ENCODE results near the gene CCND2.

CCND2 gene

GRCh38 chr12:4269279-4269991 lies 4.1 kb upstream of the CCND2 start:
- H3K4me2 ChIP-seq (ENCODE audit: low read depth, low read length, poor library complexity, severe bottlenecking) = peak overlapping the region; percentile 96
- H3K4me3 ChIP-seq (ENCODE audit: low read length, poor library complexity, severe bottlenecking) = peak overlapping the region; percentile 83
- H4K20me1 ChIP-seq (ENCODE audit: insufficient read depth, low read length, poor library complexity, severe bottlenecking) = no peaks in the 10 kb centered on the region
- H3K9ac ChIP-seq (ENCODE audit: low read depth, low read length, poor library complexity, severe bottlenecking) = peak overlapping the region; percentile 84
- TF ChIP-seq EZH2phosphoT487 (IDR thresholded peaks at IDR 0.05; ENCODE audit: borderline replicate concordance) = no peak
- TF ChIP-seq CTCF (conservative IDR thresholded peaks at IDR 0.05; ENCODE audit: low read length) = peak; percentile 28
- H3K27me3 ChIP-seq (ENCODE audit: insufficient read depth, low read length, poor library complexity, severe bottlenecking) = peaks cover 88% of the 10 kb centered on the region
- no peaks in the 10 kb centered on the region for H3K9me2 ChIP-seq (replicated peaks; ENCODE audit: low read depth, low read length)
- H2AFZ ChIP-seq (ENCODE audit: low read length) = peak overlapping the region; percentile 81
- H3K4me1 ChIP-seq (ENCODE audit: insufficient read depth, low read length, poor library complexity, severe bottlenecking) = peaks cover 34% of the 10 kb centered on the region
- H3F3A ChIP-seq (ENCODE audit: low read depth) = no peaks in the 10 kb centered on the region
- H3K79me2 ChIP-seq (ENCODE audit: insufficient read depth, low read length) = no peaks in the 10 kb centered on the region
- H3K36me3 ChIP-seq (ENCODE audit: insufficient read depth, low read length) = no peaks in the 10 kb centered on the region
- H3K9me3 ChIP-seq (ENCODE audit: insufficient read depth, low read depth, low read length) = no peaks in the 10 kb centered on the region

- peak overlapping the region; percentile 84 for H3K9ac ChIP-seq (ENCODE audit: low read depth, low read length, poor library complexity, severe bottlenecking)
Observed at GRCh38 chr12:4270016-4270830, 3.3 kb upstream of the CCND2 start.

More at GRCh38 chr12:4270016-4270830, 3.3 kb upstream of the CCND2 start:
- H3K4me1 ChIP-seq (ENCODE audit: insufficient read depth, low read length, poor library complexity, severe bottlenecking) = peaks cover 34% of the 10 kb centered on the region
- H3K79me2 ChIP-seq (ENCODE audit: insufficient read depth, low read length) = no peaks in the 10 kb centered on the region
- H3F3A ChIP-seq (ENCODE audit: low read depth) = no peaks in the 10 kb centered on the region
- no peaks in the 10 kb centered on the region for H3K9me2 ChIP-seq (replicated peaks; ENCODE audit: low read depth, low read length)
- no peaks in the 10 kb centered on the region for H3K36me3 ChIP-seq (ENCODE audit: insufficient read depth, low read length)
- peak overlapping the region; percentile 83 for H3K4me3 ChIP-seq (ENCODE audit: low read length, poor library complexity, severe bottlenecking)
- peaks cover 86% of the 10 kb centered on the region for H3K27me3 ChIP-seq (ENCODE audit: insufficient read depth, low read length, poor library complexity, severe bottlenecking)
- TF ChIP-seq CTCF (conservative IDR thresholded peaks at IDR 0.05; ENCODE audit: low read length) (no peak), EZH2phosphoT487 (IDR thresholded peaks at IDR 0.05; ENCODE audit: borderline replicate concordance) (no peak)
- H3K9me3 ChIP-seq (ENCODE audit: insufficient read depth, low read depth, low read length) = no peaks in the 10 kb centered on the region
- H3K4me2 ChIP-seq (ENCODE audit: low read depth, low read length, poor library complexity, severe bottlenecking) = peak overlapping the region; percentile 96
- H4K20me1 ChIP-seq (ENCODE audit: insufficient read depth, low read length, poor library complexity, severe bottlenecking) = no peaks in the 10 kb centered on the region
- H2AFZ ChIP-seq (ENCODE audit: low read length) = peak overlapping the region; percentile 90

All from Loucy (cell line).